Upper lobe of left lung (tissue), 4 donors: Measurements from ENCODE around the gene CDK6.

Source experiments
- EP300 ChIP-seq, 4 donors: sonication (generic); formaldehyde crosslinking; IDR thresholded peaks; one replicate each; pipeline ENCODE4 v1.5.1; 2017; ENCODE audit warnings: antibody characterized with exemption in 4 of 4, control low read depth in 2 of 4
- POLR2A ChIP-seq, 4 donors: fragments of 450-650 bp; IDR thresholded peaks; one replicate each; pipeline ENCODE4 v1.5.1; 2016 to 2017; ENCODE audit warnings: antibody characterized with exemption in 4 of 4, mild to moderate bottlenecking in 2 of 4
- POLR2AphosphoS5 ChIP-seq, 2 donors: sonication (generic); formaldehyde crosslinking; IDR thresholded peaks; one replicate each; pipeline ENCODE4 v1.5.1; 2017; ENCODE audit warnings: antibody characterized with exemption in 2 of 2
- TF ChIP-seq, protein P1 (sequence below), 6 experiments: fragments of 450-650 bp in 4 of 6; fragments of 200-600 bp in 2 of 6; sonication (generic) in 2 of 6; IDR thresholded peaks; one replicate each; pipeline ENCODE4 v1.5.1; 2016 to 2019; ENCODE audit warnings: antibody characterized with exemption in 6 of 6

DNA sequence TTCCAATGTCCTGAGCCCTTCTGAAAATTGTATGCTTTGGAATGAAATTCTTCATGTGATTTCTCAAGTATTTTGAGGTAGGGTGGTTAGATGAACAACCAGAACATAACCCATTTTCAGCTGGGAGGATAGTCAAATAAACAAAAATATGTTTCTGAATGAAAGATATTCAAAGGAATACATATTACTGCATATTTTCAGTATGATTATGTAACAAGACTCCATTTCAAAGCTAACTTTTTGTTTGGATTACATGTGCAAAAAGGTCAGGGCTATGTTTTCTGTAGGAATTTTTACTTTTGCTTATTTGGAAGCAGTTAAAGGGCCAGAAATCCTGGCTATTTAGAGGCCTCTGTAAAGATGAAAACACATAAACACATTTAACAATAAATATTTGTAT is 27.7 kb downstream of the CDK6 start:
- TF ChIP-seq, protein P1, sequence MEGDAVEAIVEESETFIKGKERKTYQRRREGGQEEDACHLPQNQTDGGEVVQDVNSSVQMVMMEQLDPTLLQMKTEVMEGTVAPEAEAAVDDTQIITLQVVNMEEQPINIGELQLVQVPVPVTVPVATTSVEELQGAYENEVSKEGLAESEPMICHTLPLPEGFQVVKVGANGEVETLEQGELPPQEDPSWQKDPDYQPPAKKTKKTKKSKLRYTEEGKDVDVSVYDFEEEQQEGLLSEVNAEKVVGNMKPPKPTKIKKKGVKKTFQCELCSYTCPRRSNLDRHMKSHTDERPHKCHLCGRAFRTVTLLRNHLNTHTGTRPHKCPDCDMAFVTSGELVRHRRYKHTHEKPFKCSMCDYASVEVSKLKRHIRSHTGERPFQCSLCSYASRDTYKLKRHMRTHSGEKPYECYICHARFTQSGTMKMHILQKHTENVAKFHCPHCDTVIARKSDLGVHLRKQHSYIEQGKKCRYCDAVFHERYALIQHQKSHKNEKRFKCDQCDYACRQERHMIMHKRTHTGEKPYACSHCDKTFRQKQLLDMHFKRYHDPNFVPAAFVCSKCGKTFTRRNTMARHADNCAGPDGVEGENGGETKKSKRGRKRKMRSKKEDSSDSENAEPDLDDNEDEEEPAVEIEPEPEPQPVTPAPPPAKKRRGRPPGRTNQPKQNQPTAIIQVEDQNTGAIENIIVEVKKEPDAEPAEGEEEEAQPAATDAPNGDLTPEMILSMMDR (IDR thresholded peaks at IDR 0.05): no peak
- no peak for TF ChIP-seq POLR2AphosphoS5 (IDR thresholded peaks at IDR 0.05)
- no peak for TF ChIP-seq POLR2A (IDR thresholded peaks at IDR 0.05)
- no peak for TF ChIP-seq EP300 (IDR thresholded peaks at IDR 0.05)
